OCI-LY7 (cell line): ENCODE data around the gene APOD.

Experiments used
- CTCF ChIP-seq: fragments of 200-600 bp; sonication (generic); conservative IDR thresholded peaks from 2 replicates; pipeline ENCODE4 v1.5.1; 2014; ENCODE audit warnings: mild to moderate bottlenecking, antibody characterized with exemption, low read length, moderate library complexity, mixed read lengths
- EZH2phosphoT487 ChIP-seq: fragments of 200-600 bp; sonication (generic); IDR thresholded peaks from 2 replicates; pipeline ENCODE4 v1.6.1; 2018; ENCODE audit warnings: low read depth, borderline replicate concordance, mild to moderate bottlenecking, mixed run types, antibody characterized with exemption, low read length, moderate library complexity, mixed read lengths

GRCh38 chr3:195557322-195557721 is 26.4 kb downstream of the APOD start:
- TF ChIP-seq CTCF = no peak
- no peak for TF ChIP-seq EZH2phosphoT487
